HG02571 (cell line): Measurements from ENCODE around the gene STAT2.

Source experiments
- ATAC-seq: cut with Tn5 transposase; IDR thresholded peaks from one replicate; pipeline ENCODE4 v1.9.1; 2021; ENCODE audit warnings: mild to moderate bottlenecking, moderate library complexity; ENCODE audit not compliant: unreplicated experiment

STAT2 gene

DNA sequence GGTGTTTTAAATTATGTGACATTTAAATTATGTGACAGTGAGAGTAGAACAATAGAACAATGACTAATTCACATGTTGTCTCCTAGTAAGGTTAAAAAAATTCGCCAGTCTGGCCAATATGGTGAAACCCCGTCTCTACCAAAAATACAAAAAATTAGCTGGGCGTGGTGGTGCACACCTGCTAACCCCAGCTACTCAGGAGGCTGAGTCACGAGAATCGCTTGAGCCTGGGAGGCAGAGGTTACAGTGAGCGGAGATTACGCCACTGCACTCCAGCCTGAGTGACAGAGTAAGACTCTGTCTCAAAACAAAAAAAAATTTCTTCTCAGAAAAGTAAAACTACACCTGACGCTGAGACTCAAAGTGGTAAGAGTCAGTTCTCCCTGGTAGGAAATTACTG, 62.5 kb downstream of the STAT2 start:
- ATAC-seq, result no peak

DNA sequence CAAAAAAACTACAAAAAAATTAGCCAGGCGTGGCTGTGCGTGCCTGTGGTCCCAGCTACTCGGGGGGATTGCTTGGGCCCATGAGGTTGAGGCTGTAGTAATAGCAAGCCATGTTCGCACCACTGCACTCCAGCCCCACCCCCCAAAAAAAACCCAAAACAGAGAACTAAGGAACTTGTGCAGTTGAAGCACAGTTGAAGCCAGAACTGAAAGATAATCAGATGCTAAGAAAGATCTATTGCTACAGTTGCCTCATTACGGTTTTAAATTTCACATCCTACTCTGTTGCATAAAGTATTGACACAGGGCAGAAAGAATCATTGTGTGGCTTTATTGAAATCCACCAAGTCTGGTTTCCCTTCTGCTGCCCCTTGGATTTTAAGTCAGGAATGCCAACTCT, 63.6 kb downstream of the STAT2 start:
- ATAC-seq, result no peak

DNA sequence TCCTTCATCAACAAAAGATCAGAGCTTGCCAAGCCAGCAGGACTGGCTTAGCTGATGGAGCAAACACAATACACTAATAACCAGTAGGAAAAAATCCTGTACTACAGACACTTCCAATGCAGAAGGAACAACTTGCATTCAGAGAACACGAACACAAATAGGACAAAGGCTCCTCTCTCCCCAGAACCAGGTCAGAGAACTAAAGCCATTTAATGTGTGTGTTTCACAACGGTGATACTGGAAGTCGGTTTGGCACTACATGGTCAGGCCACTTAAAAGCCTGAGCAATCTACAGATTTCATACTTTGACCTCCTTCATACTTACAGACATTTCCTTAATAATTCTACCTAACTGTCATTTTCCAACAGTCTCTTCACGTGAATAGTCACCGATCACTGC, 66.1 kb downstream of the STAT2 start:
- ATAC-seq, result no peak
